GM23338 (cell line): Measurements from ENCODE around the gene EEA1. TPM values are rescaled to one million over a fixed set of nuclear protein-coding genes. Genes with fewer than 3 reads are reported as not detected.
A peak's percentile ranks its signal among the peaks of the same experiment; 100 is the strongest.

Source experiments
- ATAC-seq: fragments of 200-7000 bp; cut with Tn5 transposase; 3 replicates; pipeline ENCODE4 v1.9.1; 2020
- DNase-seq: peaks from one replicate; pipeline ENCODE4 v3.0.0-alpha.2; 2015; ENCODE audit warnings: low spot score
- H2AFZ ChIP-seq: fragments of 200-600 bp; sonication (generic); 2 replicates; pipeline ENCODE4 v1.8.0; 2016; ENCODE audit warnings: antibody characterized with exemption, mild to moderate bottlenecking, moderate library complexity
- H3F3A ChIP-seq: fragments of 200-600 bp; sonication (generic); replicated peaks from 2 replicates; pipeline ENCODE4 v1.8.0; 2017; ENCODE audit warnings: antibody characterized with exemption, mixed run types, low read depth
- H3K27ac ChIP-seq: fragments of 200-600 bp; sonication (generic); 2 replicates; pipeline ENCODE4 v1.6.1; 2016; ENCODE audit warnings: low read depth
- H3K27me3 ChIP-seq: fragments of 200-600 bp; sonication (generic); 2 replicates; pipeline ENCODE4 v1.8.0; 2016; ENCODE audit warnings: mild to moderate bottlenecking, mixed run types, moderate library complexity; ENCODE audit not compliant: insufficient read depth
- H3K36me3 ChIP-seq: fragments of 200-600 bp; sonication (generic); 2 replicates; pipeline ENCODE4 v1.8.0; 2016; ENCODE audit warnings: mild to moderate bottlenecking; ENCODE audit not compliant: insufficient read depth
- H3K4me1 ChIP-seq: fragments of 200-600 bp; sonication (generic); 2 replicates; pipeline ENCODE4 v1.8.0; 2016; ENCODE audit warnings: mild to moderate bottlenecking, moderate library complexity; ENCODE audit not compliant: insufficient read depth
- H3K4me2 ChIP-seq: fragments of 200-600 bp; sonication (generic); 2 replicates; pipeline ENCODE4 v1.7.1; 2017; ENCODE audit warnings: mixed run types
- H3K4me3 ChIP-seq: fragments of 200-600 bp; sonication (generic); 2 replicates; pipeline ENCODE4 v1.6.1; 2016; ENCODE audit warnings: mixed run types
- H3K79me2 ChIP-seq: fragments of 200-600 bp; sonication (generic); replicated peaks from 2 replicates; pipeline ENCODE4 v1.8.0; 2017; ENCODE audit warnings: mild to moderate bottlenecking; ENCODE audit not compliant: insufficient read depth
- H3K9me2 ChIP-seq: fragments of 200-600 bp; sonication (generic); 2 replicates; pipeline ENCODE4 v1.8.0; 2017; ENCODE audit not compliant: insufficient read depth
- H4K20me1 ChIP-seq: fragments of 200-600 bp; sonication (generic); replicated peaks from 2 replicates; pipeline ENCODE4 v1.8.0; 2017; ENCODE audit warnings: mild to moderate bottlenecking; ENCODE audit not compliant: insufficient read depth
- H3K27ac Mint-ChIP-seq: 2 replicates; pipeline ENCODE4 v1.8.0; 2020; ENCODE audit warnings: inconsistent platforms, mild to moderate bottlenecking, moderate library complexity, mixed read lengths
- H3K27me3 Mint-ChIP-seq: 3 replicates; pipeline ENCODE4 v1.8.0; 2022; ENCODE audit warnings: low read depth, mild to moderate bottlenecking, moderate library complexity, mixed read lengths, inconsistent platforms; ENCODE audit not compliant: insufficient read depth, poor library complexity
- H3K36me3 Mint-ChIP-seq: 3 replicates; pipeline ENCODE4 v1.8.0; 2021; ENCODE audit warnings: low read depth, mild to moderate bottlenecking, inconsistent platforms, moderate library complexity, mixed read lengths
- H3K4me1 Mint-ChIP-seq: 3 replicates; pipeline ENCODE4 v1.8.0; 2020; ENCODE audit warnings: mild to moderate bottlenecking, inconsistent platforms, mixed read lengths
- H3K4me3 Mint-ChIP-seq: 3 replicates; pipeline ENCODE4 v1.8.0; 2021; ENCODE audit warnings: moderate library complexity, mild to moderate bottlenecking, inconsistent platforms, mixed read lengths
- H3K9me3 Mint-ChIP-seq: 3 replicates; pipeline ENCODE4 v1.8.0; 2020; ENCODE audit warnings: moderate library complexity, mild to moderate bottlenecking, inconsistent platforms, mixed read lengths
- CREB1 ChIP-seq: fragments of 250-450 bp; sonication (Bioruptor Pico); IDR thresholded peaks from 2 replicates; pipeline ENCODE4 v1.5.0; 2020; ENCODE audit warnings: low read depth, mild to moderate bottlenecking, moderate library complexity
- EZH2 ChIP-seq: fragments of 200-600 bp; sonication (generic); IDR thresholded peaks from one replicate; pipeline ENCODE4 v1.8.0; 2017; ENCODE audit warnings: antibody characterized with exemption, mild to moderate bottlenecking, low read depth; ENCODE audit not compliant: unreplicated experiment
- JUNB ChIP-seq: IDR thresholded peaks from one replicate; pipeline ENCODE4 v1.6.1; 2016; ENCODE audit warnings: antibody characterized with exemption; ENCODE audit not compliant: unreplicated experiment
- POLR2AphosphoS5 ChIP-seq: IDR thresholded peaks from 2 replicates; pipeline ENCODE4 v1.6.1; 2016; ENCODE audit warnings: antibody characterized with exemption, low read depth
- ZNF114 ChIP-seq: fragments of 250-450 bp; sonication (Bioruptor Pico); IDR thresholded peaks from 2 replicates; pipeline ENCODE4 v1.5.0; 2020; ENCODE audit warnings: mild to moderate bottlenecking, moderate library complexity
- polyA plus RNA-seq: library from polyadenylated mRNA; unstranded; fragments of >200 nt; fragmentation: Nextera tagmentation; extraction: Ambion mirVana; gene quantifications from 2 replicates; pipeline ENCODE4 v1.2.1, GENCODE V29; 2016
- total RNA-seq: library from RNA; depleted of rRNA; stranded (reverse); fragments of >200 nt; shearing (Covaris generic); gene quantifications from 2 replicates; pipeline ENCODE4 v1.2.3, GENCODE V29; 2014
- TF ChIP-seq, protein P1 (sequence below): fragments of 250-450 bp; sonication (Bioruptor Pico); IDR thresholded peaks from 2 replicates; pipeline ENCODE4 v1.5.0; 2020; ENCODE audit warnings: mild to moderate bottlenecking, moderate library complexity
- TF ChIP-seq, protein P2 (sequence below), 2 experiments: fragments of 200-600 bp in 1 of 2; sonication (generic) in 1 of 2; conservative IDR thresholded peaks; 2 replicates each; pipeline versions ENCODE4 v1.5.1 to v1.6.1; 2016 to 2017; ENCODE audit warnings: antibody characterized with exemption in 2 of 2, low read depth in 2 of 2, mild to moderate bottlenecking in 2 of 2, moderate library complexity in 1 of 2
- TF ChIP-seq, protein P3 (sequence below): IDR thresholded peaks from one replicate; pipeline ENCODE4 v1.6.1; 2018; ENCODE audit warnings: antibody characterized with exemption; ENCODE audit not compliant: unreplicated experiment

EEA1 gene
- total and polyA plus RNA-seq, 2 experiments from 2014 or later = 10.0 to 41.1 TPM

DNA sequence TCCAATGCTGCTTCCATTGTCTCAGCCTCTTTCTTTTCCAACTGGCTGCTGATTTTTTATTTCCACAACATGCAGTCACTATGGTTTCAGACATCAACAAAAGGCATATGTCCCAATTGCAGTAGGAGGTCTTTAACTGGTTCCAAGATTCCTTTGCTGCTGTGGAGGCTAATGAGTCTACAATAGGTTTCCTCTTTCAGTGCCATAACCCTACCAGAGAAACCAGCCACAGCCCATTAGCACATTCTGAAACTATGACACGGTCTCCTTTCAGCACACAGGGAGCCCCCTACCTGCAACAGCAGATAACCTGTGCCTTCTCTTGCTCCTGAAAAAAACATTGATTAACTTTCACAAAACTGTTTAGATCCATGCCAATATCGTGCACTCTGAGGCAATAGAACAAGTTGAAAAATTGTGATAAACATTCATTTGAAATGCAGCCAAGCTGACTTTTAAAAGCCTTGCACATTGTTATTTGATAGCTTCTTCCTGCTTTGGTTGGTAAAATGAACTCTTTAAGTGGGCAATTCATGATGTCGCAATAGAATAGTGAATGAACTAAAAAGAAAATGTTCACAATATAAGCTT is 193.9 kb downstream of the EEA1 start:
- peaks cover 15% of the 10 kb centered on the region for H3K4me1 Mint-ChIP-seq
- no peak for ATAC-seq
- Histone ChIP-seq H3F3A (no peaks in the 10 kb centered on the region), H4K20me1 (no peaks in the 10 kb centered on the region), H3K4me3 (no peak overlapping the region), H3K4me1 (peaks cover 12% of the 10 kb centered on the region), H2AFZ (no peak overlapping the region), H3K36me3 (no peaks in the 10 kb centered on the region), H3K27ac (no peak overlapping the region), H3K27me3 (no peaks in the 10 kb centered on the region), H3K9me2 (0 out of 2 replicates have a peak, but pooled peaks cover 6% of the 10 kb centered on the region), H3K79me2 (no peaks in the 10 kb centered on the region), H3K4me2 (no peak overlapping the region)
- no peak overlapping the region for H3K27ac Mint-ChIP-seq
- DNase-seq = peak; percentile 2
- no peaks in the 10 kb centered on the region for H3K9me3 Mint-ChIP-seq
- TF ChIP-seq, protein P1, sequence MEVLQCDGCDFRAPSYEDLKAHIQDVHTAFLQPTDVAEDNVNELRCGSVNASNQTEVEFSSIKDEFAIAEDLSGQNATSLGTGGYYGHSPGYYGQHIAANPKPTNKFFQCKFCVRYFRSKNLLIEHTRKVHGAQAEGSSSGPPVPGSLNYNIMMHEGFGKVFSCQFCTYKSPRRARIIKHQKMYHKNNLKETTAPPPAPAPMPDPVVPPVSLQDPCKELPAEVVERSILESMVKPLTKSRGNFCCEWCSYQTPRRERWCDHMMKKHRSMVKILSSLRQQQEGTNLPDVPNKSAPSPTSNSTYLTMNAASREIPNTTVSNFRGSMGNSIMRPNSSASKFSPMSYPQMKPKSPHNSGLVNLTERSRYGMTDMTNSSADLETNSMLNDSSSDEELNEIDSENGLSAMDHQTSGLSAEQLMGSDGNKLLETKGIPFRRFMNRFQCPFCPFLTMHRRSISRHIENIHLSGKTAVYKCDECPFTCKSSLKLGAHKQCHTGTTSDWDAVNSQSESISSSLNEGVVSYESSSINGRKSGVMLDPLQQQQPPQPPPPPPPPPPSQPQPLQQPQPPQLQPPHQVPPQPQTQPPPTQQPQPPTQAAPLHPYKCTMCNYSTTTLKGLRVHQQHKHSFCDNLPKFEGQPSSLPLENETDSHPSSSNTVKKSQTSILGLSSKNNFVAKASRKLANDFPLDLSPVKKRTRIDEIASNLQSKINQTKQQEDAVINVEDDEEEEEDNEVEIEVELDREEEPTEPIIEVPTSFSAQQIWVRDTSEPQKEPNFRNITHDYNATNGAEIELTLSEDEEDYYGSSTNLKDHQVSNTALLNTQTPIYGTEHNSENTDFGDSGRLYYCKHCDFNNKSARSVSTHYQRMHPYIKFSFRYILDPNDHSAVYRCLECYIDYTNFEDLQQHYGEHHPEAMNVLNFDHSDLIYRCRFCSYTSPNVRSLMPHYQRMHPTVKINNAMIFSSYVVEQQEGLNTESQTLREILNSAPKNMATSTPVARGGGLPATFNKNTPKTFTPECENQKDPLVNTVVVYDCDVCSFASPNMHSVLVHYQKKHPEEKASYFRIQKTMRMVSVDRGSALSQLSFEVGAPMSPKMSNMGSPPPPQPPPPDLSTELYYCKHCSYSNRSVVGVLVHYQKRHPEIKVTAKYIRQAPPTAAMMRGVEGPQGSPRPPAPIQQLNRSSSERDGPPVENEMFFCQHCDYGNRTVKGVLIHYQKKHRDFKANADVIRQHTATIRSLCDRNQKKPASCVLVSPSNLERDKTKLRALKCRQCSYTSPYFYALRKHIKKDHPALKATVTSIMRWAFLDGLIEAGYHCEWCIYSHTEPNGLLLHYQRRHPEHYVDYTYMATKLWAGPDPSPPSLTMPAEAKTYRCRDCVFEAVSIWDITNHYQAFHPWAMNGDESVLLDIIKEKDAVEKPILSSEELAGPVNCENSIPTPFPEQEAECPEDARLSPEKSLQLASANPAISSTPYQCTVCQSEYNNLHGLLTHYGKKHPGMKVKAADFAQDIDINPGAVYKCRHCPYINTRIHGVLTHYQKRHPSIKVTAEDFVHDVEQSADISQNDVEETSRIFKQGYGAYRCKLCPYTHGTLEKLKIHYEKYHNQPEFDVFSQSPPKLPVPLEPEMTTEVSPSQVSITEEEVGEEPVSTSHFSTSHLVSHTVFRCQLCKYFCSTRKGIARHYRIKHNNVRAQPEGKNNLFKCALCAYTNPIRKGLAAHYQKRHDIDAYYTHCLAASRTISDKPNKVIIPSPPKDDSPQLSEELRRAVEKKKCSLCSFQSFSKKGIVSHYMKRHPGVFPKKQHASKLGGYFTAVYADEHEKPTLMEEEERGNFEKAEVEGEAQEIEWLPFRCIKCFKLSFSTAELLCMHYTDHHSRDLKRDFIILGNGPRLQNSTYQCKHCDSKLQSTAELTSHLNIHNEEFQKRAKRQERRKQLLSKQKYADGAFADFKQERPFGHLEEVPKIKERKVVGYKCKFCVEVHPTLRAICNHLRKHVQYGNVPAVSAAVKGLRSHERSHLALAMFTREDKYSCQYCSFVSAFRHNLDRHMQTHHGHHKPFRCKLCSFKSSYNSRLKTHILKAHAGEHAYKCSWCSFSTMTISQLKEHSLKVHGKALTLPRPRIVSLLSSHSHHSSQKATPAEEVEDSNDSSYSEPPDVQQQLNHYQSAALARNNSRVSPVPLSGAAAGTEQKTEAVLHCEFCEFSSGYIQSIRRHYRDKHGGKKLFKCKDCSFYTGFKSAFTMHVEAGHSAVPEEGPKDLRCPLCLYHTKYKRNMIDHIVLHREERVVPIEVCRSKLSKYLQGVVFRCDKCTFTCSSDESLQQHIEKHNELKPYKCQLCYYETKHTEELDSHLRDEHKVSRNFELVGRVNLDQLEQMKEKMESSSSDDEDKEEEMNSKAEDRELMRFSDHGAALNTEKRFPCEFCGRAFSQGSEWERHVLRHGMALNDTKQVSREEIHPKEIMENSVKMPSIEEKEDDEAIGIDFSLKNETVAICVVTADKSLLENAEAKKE = no peak
- TF ChIP-seq ZNF114 (CRISPR knock-in tag) (no peak), CREB1 (CRISPR knock-in tag) (no peak), EZH2 (no peak), POLR2AphosphoS5 (no peak), JUNB (no peak)
- TF ChIP-seq, protein P2, sequence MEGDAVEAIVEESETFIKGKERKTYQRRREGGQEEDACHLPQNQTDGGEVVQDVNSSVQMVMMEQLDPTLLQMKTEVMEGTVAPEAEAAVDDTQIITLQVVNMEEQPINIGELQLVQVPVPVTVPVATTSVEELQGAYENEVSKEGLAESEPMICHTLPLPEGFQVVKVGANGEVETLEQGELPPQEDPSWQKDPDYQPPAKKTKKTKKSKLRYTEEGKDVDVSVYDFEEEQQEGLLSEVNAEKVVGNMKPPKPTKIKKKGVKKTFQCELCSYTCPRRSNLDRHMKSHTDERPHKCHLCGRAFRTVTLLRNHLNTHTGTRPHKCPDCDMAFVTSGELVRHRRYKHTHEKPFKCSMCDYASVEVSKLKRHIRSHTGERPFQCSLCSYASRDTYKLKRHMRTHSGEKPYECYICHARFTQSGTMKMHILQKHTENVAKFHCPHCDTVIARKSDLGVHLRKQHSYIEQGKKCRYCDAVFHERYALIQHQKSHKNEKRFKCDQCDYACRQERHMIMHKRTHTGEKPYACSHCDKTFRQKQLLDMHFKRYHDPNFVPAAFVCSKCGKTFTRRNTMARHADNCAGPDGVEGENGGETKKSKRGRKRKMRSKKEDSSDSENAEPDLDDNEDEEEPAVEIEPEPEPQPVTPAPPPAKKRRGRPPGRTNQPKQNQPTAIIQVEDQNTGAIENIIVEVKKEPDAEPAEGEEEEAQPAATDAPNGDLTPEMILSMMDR (conservative IDR thresholded peaks at IDR 0.05; ENCODE audit: low read depth in 2 of 2) = peak; percentile 12 to 34; a peak in 2 of 4 replicates
- TF ChIP-seq, protein P3, sequence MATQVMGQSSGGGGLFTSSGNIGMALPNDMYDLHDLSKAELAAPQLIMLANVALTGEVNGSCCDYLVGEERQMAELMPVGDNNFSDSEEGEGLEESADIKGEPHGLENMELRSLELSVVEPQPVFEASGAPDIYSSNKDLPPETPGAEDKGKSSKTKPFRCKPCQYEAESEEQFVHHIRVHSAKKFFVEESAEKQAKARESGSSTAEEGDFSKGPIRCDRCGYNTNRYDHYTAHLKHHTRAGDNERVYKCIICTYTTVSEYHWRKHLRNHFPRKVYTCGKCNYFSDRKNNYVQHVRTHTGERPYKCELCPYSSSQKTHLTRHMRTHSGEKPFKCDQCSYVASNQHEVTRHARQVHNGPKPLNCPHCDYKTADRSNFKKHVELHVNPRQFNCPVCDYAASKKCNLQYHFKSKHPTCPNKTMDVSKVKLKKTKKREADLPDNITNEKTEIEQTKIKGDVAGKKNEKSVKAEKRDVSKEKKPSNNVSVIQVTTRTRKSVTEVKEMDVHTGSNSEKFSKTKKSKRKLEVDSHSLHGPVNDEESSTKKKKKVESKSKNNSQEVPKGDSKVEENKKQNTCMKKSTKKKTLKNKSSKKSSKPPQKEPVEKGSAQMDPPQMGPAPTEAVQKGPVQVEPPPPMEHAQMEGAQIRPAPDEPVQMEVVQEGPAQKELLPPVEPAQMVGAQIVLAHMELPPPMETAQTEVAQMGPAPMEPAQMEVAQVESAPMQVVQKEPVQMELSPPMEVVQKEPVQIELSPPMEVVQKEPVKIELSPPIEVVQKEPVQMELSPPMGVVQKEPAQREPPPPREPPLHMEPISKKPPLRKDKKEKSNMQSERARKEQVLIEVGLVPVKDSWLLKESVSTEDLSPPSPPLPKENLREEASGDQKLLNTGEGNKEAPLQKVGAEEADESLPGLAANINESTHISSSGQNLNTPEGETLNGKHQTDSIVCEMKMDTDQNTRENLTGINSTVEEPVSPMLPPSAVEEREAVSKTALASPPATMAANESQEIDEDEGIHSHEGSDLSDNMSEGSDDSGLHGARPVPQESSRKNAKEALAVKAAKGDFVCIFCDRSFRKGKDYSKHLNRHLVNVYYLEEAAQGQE = no peak
- no peaks in the 10 kb centered on the region for H3K36me3 Mint-ChIP-seq
- no peaks in the 10 kb centered on the region for H3K27me3 Mint-ChIP-seq
- H3K4me3 Mint-ChIP-seq = no peak overlapping the region
